NCI-H446 (cell line): ENCODE data around the gene ZRANB3.
"Not testable (repeated sequence)": the region's sequence is repeated elsewhere in the genome, so short reads cannot be mapped to it uniquely, and the experiment has no call there.

Source experiments
- DNase-seq, 2 experiments: peaks; one replicate each; lab custom pipeline; 2025; lab: John Stamatoyannopoulos, UW

ZRANB3 gene

GRCh38 chr2:135490376-135490775 lies 40.6 kb downstream of the ZRANB3 start:
- no peak for DNase-seq

- no peak for DNase-seq
Observed at GRCh38 chr2:135485441-135485840, 45.6 kb downstream of the ZRANB3 start.

GRCh38 chr2:135475128-135475527 lies 55.9 kb downstream of the ZRANB3 start:
- no peak for DNase-seq

GRCh38 chr2:135473567-135473966 lies 57.5 kb downstream of the ZRANB3 start:
- peak in 1 of 2 experiments; percentile 7 for DNase-seq

- DNase-seq: no peak
Observed at GRCh38 chr2:135471106-135471505, 59.9 kb downstream of the ZRANB3 start.

- DNase-seq: no peak
Observed at GRCh38 chr2:135457279-135457678, 73.7 kb downstream of the ZRANB3 start.

GRCh38 chr2:135456835-135457234 lies 74.2 kb downstream of the ZRANB3 start:
- no peak for DNase-seq

- no peak for DNase-seq
Observed at GRCh38 chr2:135456431-135456830, 74.6 kb downstream of the ZRANB3 start.

GRCh38 chr2:135454608-135455007 lies 76.4 kb downstream of the ZRANB3 start:
- no peak for DNase-seq

- DNase-seq: not testable (repeated sequence)
Observed at GRCh38 chr2:135453027-135453426, 78.0 kb downstream of the ZRANB3 start.

- DNase-seq: no peak
Observed at GRCh38 chr2:135451966-135452365, 79.1 kb downstream of the ZRANB3 start.

- DNase-seq: not testable (repeated sequence)
Observed at GRCh38 chr2:135443013-135443412, 88.0 kb downstream of the ZRANB3 start.

GRCh38 chr2:135435155-135435554 lies 95.9 kb downstream of the ZRANB3 start:
- DNase-seq: not testable (repeated sequence)

- no peak for DNase-seq
Observed at GRCh38 chr2:135424849-135425248, 106.2 kb downstream of the ZRANB3 start.

- no peak for DNase-seq
Observed at GRCh38 chr2:135422898-135423297, 108.1 kb downstream of the ZRANB3 start.

GRCh38 chr2:135411646-135412045 lies 119.4 kb downstream of the ZRANB3 start:
- DNase-seq: no peak

GRCh38 chr2:135409436-135409835 lies 121.6 kb downstream of the ZRANB3 start:
- DNase-seq: no peak

GRCh38 chr2:135396259-135396658 lies 134.8 kb downstream of the ZRANB3 start:
- DNase-seq: not testable (repeated sequence)

- DNase-seq: no peak
Observed at GRCh38 chr2:135386993-135387392, 144.0 kb downstream of the ZRANB3 start.

- DNase-seq: no peak
Observed at GRCh38 chr2:135378591-135378990, 152.4 kb downstream of the ZRANB3 start.

GRCh38 chr2:135373702-135374101 lies 157.3 kb downstream of the ZRANB3 start:
- DNase-seq: no peak

GRCh38 chr2:135349941-135350340 lies 181.1 kb downstream of the ZRANB3 start:
- no peak for DNase-seq

GRCh38 chr2:135348096-135348704 lies 182.8 kb downstream of the ZRANB3 start:
- not testable (repeated sequence) for DNase-seq

GRCh38 chr2:135337071-135337470 lies 193.9 kb downstream of the ZRANB3 start:
- no peak for DNase-seq
